ENCODE measurements around the gene TAS1R1. TPM values are rescaled to one million over a fixed set of nuclear protein-coding genes. Genes with fewer than 3 reads are reported as not detected.

Gene TAS1R1
- total RNA-seq, 1 donor = not detected

DNA sequence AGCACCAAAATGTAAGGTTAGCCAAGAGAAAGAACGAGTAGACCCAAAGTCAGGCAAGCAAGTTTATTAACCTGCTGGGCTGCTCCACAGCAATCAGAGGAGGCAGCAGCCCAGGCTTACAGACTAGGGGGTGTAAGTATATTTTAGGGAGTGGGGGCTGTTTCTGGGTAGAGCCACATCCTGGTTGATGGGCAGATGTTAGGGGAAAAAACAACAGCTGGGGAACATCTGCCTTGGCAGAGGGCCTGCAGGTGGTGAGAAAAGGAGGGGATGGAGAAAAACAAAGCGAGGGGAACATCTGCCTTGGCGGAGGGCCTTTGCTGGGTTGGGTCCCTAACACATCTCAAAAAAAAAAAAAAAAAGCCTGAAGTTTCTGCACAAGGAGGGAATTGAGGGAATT is 15.0 kb downstream of the TAS1R1 start:
- DNase-seq (ENCODE audit: low read depth in 2 of 3, low spot score in 2 of 3) = no peak

DNA sequence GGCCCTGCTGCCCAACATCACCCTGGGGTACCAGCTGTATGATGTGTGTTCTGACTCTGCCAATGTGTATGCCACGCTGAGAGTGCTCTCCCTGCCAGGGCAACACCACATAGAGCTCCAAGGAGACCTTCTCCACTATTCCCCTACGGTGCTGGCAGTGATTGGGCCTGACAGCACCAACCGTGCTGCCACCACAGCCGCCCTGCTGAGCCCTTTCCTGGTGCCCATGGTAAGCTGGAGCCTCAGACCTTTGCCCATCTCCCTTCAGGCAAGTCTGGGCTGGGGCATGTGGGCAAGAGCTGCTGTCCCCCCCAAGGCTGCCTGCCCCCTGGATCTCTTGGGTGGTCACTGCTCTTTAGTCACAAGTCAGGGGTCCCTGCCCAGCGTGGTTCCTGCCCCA is 15.9 kb downstream of the TAS1R1 start:
- DNase-seq (ENCODE audit: low read depth in 2 of 3, low spot score in 2 of 3) = no peak

DNA sequence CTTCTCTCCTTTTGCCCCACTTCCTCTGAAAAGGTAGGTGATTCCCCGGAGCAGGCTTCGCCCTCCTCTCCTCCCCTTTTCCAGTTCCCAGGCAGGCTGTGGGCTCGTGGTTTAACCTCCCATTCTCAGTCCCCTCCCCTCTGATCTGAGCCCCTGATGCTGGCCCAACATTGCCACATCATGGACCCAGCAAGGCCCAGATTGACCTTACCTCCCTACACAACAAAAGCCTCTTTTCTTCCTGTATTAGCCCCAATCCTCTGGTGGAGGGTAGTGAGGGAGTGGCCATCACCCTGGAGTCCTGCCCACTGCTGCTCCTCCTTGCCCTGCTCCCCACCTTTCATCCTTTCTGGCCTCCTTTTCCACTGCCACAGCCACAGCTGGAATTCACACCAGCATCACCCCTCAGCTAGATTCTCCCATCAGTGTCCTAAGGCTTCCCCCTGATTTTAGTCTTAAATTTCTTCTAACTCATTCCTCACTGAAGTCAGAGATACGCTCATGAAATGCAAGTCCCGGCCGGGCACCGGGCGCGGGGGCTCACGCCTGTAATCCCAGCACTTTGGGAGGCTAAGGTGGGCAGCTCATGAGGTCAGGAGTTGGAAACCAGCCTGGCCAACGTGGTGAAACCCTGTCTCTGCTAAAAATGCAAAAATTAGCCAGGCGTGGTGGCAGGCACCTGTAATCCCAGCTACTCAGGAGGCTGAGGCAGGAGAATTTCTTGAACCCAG is 17.7 kb downstream of the TAS1R1 start:
- DNase-seq (ENCODE audit: low read depth in 2 of 3, low spot score in 2 of 3) = no peak

DNA sequence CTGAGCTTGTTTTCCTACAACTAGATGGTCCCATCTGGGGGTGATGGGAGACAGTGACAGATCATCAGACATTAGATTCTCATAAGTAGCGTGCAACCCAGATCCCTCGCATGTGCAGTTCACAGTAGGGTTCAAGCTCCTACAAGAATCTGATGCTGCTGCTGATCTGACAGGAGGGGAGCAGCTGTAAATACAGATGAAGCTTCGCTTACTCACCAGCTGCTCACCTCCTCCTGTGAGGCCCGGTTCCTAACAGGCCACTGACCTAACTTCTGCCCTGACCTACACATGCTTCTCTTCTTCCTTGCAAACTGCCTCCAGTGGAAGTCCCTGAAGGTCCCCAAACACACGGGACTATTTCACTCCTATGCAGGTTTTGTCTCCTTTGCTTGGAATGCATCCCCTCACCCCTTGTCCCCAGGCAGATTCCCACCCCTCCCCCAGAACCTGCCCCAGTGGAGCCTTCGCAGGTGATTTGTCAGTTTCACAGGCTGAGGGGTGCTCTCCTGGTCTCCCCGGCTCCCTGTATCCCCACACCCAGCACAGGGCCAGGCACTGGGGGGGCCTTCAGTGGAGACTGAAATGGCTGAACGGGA is 19.0 kb downstream of the TAS1R1 start:
- no peak for DNase-seq (ENCODE audit: low read depth in 2 of 3, low spot score in 2 of 3)

DNA sequence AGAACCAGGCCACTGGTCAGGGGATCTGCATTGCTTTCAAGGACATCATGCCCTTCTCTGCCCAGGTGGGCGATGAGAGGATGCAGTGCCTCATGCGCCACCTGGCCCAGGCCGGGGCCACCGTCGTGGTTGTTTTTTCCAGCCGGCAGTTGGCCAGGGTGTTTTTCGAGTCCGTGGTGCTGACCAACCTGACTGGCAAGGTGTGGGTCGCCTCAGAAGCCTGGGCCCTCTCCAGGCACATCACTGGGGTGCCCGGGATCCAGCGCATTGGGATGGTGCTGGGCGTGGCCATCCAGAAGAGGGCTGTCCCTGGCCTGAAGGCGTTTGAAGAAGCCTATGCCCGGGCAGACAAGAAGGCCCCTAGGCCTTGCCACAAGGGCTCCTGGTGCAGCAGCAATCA is 19.7 kb downstream of the TAS1R1 start:
- no peak for DNase-seq (ENCODE audit: low read depth in 2 of 3, low spot score in 2 of 3)

DNA sequence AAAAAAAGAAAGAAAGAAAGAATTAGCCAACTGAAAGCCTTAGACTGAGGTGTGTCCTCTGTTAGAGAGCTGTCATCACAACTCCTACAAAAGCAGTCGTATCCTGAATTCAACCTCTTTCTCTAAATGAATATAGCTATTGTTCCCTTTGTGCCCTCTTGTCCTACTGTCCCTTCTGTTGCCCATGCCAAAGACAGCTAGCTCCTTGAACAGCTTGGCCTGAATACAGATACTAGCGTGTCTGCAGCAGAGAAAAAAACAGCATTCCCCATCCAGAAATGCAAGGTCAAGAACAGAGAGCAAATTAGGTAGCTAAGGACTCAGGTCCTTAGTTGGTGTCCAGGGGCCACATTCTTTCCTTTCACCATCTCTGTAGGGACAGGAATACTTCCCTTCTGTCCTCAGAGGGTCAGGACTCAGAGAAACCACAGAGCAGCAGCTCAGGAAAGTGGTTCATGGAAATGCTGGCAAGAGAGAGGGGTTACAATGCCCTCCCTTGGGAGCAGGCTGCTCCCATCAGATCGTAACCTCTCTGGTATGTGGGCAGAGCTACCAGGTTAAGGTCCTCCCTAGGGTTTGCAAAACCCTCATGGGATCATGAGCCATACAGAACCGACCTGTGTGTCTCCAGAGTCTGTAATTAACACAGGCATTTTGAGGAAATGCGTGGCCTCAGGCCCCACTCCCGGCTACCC is 22.9 kb downstream of the TAS1R1 start:
- DNase-seq (ENCODE audit: low read depth in 2 of 3, low spot score in 2 of 3) = no peak

DNA sequence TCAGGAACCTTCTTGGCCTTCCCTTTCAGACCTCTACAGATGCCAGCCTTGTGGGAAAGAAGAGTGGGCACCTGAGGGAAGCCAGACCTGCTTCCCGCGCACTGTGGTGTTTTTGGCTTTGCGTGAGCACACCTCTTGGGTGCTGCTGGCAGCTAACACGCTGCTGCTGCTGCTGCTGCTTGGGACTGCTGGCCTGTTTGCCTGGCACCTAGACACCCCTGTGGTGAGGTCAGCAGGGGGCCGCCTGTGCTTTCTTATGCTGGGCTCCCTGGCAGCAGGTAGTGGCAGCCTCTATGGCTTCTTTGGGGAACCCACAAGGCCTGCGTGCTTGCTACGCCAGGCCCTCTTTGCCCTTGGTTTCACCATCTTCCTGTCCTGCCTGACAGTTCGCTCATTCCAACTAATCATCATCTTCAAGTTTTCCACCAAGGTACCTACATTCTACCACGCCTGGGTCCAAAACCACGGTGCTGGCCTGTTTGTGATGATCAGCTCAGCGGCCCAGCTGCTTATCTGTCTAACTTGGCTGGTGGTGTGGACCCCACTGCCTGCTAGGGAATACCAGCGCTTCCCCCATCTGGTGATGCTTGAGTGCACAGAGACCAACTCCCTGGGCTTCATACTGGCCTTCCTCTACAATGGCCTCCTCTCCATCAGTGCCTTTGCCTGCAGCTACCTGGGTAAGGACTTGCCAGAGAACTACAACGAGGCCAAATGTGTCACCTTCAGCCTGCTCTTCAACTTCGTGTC is 23.7 kb downstream of the TAS1R1 start:
- no peak for DNase-seq (ENCODE audit: low read depth in 2 of 3, low spot score in 2 of 3)

DNA sequence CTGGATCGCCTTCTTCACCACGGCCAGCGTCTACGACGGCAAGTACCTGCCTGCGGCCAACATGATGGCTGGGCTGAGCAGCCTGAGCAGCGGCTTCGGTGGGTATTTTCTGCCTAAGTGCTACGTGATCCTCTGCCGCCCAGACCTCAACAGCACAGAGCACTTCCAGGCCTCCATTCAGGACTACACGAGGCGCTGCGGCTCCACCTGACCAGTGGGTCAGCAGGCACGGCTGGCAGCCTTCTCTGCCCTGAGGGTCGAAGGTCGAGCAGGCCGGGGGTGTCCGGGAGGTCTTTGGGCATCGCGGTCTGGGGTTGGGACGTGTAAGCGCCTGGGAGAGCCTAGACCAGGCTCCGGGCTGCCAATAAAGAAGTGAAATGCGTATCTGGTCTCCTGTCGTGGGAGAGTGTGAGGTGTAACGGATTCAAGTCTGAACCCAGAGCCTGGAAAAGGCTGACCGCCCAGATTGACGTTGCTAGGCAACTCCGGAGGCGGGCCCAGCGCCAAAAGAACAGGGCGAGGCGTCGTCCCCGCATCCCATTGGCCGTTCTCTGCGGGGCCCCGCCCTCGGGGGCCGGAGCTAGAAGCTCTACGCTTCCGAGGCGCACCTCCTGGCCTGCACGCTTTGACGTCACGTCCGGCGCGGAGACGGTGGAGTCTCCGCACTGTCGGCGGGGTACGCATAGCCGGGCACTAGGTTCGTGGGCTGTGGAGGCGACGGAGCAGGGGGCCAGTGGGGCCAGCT is 24.4 kb downstream of the TAS1R1 start, which contains the start of gene ZBTB48:
Gene ZBTB48, plus strand, starts transcription at position 621 of the 745 bp plus-strand sequence. CDS start 616 bp downstream, outside the sequence.
- DNase-seq (ENCODE audit: low read depth in 2 of 3, low spot score in 2 of 3) = peak; percentile 90 to 97 (median 96)

DNA sequence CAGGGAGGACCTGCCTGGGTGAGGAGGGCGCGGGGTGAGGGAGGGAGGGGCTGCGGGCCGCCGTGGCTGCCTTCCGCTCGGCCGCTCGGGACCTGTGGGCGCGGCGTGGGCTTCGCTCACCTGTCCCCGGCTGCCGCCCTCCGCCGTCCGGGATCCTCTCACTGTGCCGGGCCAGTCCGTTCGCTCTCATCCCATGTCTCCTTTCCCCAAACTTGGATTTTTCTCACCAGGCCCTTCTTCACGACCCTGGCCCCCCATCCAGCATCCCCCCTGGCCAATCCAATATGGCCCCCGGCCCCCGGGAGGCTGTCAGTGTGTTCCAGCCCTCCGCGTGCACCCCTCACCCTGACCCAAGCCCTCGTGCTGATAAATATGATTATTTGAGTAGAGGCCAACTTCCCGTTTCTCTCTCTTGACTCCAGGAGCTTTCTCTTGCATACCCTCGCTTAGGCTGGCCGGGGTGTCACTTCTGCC is 25.0 kb downstream of the TAS1R1 start:
- peak in 2 of 3 donors; percentile 40 to 66 for DNase-seq (ENCODE audit: low read depth in 2 of 3, low spot score in 2 of 3)

DNA sequence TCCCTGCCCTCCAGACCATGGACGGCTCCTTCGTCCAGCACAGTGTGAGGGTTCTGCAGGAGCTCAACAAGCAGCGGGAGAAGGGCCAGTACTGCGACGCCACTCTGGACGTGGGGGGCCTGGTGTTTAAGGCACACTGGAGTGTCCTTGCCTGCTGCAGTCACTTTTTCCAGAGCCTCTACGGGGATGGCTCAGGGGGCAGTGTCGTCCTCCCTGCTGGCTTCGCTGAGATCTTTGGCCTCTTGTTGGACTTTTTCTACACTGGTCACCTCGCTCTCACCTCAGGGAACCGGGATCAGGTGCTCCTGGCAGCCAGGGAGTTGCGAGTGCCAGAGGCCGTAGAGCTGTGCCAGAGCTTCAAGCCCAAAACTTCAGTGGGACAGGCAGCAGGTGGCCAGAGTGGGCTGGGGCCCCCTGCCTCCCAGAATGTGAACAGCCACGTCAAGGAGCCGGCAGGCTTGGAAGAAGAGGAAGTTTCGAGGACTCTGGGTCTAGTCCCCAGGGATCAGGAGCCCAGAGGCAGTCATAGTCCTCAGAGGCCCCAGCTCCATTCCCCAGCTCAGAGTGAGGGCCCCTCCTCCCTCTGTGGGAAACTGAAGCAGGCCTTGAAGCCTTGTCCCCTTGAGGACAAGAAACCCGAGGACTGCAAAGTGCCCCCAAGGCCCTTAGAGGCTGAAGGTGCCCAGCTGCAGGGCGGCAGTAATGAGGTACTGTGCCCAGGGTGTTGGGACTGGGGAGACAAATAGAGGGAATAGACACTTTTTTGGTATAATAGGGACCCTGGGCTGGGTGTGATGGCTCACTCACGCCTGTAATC is 25.7 kb downstream of the TAS1R1 start:
- DNase-seq (ENCODE audit: low read depth in 2 of 3, low spot score in 2 of 3) = peak in 2 of 3 donors; percentile 38 to 40

DNA sequence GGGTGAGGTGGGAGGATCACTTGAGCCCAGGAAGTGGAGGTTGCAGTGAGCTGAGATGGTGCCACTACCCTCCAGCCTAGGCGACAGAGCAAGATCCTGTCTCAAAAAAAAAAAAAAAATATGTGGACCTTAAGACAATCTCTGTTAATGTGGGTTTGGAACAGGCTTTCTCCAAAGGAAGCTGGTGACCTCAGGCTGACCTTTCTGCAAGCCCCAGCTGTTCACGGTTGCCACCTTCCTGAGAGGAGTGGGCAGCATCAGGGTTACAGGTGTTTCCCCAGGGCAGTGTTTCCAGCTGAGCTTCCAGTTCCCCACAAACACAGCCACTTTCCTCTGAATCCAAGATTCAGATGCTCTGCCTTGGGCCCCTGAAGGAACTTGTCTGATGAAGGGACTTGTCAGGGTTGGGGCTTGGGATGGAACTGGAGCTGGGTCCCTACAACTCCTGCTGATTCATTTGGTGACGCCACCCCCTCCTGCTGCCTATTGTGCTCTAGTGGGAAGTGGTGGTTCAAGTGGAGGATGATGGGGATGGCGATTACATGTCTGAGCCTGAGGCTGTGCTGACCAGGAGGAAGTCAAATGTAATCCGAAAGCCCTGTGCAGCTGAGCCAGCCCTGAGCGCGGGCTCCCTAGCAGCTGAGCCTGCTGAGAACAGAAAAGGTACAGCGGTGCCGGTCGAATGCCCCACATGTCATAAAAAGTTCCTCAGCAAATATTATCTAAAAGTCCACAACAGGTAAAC is 26.6 kb downstream of the TAS1R1 start:
- peak in 1 of 3 donors; percentile 27 for DNase-seq (ENCODE audit: low read depth in 2 of 3, low spot score in 2 of 3)

DNA sequence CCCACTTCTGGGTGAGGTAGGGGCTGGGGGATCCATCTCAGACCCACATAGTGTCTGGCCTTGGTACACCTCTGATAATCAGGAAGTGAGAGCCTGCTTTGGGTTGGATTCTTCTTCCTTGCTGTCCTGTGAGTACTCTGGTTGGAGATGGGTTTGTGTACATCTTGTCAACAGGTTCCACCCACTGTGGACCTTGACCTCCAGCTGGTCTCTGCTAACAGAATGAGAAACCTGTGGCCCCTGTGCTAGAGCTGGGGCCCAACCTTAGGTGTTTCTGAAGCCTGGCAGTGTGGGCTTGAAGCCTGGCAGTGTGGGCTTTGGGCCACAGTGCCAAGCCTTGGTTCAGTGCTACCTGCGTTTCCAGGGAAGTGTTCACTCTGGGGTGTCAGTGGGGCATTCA is 27.3 kb downstream of the TAS1R1 start:
- DNase-seq (ENCODE audit: low read depth in 2 of 3, low spot score in 2 of 3) = no peak

DNA sequence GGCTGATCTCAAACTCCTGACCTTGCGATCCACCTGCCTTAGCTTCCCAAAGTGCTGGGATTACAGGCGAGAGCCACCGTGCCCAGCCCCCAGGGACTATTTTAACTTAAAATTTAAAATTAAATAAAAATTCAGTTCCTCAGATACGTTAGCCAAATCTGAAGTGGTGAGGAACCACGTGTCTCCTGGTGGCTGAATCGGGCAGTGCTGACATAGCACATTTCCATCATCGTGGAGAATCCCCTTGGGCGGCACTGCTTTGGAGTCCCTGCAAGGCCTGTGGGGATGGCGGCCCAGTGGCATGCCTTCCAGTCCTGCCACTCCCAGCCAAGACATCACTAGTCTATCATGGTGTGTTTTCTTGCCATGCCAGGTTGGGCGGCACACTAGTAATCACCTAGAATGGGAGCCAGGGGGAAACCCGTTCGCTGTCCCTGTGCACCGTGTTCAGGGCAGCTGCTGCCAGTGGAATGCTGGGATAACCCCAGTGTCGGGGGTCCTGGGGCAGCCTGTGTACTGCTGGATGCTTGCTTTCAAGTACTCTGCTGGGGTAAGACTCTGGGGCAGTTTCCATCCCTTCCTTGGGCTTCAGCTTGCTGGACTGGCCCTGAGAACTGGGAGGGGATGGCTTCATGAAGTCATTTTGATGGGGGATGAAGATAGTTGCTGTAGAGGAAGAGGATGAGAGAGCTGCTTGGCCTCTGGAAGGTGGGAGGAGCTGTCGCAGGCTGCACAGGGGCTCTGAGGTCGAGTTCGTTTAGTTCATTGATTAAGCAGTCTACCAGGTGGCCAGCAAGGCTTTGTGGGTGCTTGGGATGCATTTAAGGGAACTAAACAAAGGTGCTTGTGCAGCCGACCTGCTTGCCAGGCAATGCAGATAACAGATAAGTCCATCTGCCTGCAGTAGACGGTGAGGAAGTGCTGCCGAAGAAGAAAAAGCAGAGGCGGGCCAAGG is 29.3 kb downstream of the TAS1R1 start:
- DNase-seq (ENCODE audit: low read depth in 2 of 3, low spot score in 2 of 3) = peak in 1 of 3 donors; percentile 22

DNA sequence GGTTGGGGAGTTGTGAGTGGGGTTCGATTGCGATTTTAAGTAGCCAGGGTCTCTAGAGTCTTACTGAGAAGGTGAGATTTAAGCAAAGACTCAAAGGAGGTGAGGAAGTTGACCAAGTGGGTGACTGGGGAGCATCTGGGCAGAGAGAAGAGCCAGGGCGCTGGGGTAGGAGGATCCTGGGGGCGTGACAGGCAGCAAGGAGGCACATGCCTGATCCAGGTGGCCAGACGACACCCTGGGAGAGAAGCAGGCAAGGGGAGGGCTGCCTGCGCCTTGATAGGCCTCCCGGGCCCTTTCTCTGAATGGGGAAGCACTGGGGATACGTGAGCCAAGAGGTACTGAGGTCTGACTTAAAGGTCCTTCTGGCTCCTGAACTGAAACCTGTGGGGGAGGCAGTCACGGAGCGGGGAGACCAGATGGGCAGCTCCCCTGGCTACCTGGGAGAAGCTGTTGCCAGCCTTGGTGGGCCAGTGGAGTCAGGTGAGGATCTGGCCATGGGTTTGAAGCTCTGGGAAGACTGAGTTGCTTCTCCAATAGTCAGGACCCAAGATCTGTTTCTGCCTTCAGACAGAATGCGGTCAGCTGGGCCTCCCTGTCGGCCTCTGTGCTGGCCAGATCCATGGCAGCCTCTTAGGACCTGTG is 30.1 kb downstream of the TAS1R1 start:
- no peak for DNase-seq (ENCODE audit: low read depth in 2 of 3, low spot score in 2 of 3)

DNA sequence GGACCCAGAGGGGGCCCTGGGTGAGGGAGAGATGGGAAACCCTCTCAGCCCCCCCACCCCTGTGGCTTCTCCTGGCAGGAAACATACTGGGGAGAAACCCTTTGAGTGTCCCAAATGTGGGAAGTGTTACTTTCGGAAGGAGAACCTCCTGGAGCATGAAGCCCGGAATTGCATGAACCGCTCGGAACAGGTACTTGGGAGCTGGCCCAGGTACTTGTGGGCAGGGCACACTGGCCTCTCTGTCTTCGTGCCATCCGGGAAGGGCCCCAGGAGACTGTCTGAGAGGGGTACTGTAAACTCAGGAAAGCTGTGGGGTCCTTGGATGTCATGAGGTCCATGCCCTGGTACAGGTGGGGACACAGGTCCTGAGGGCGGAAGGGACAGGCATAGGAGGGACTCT is 30.7 kb downstream of the TAS1R1 start:
- DNase-seq (ENCODE audit: low read depth in 2 of 3, low spot score in 2 of 3) = no peak

DNA sequence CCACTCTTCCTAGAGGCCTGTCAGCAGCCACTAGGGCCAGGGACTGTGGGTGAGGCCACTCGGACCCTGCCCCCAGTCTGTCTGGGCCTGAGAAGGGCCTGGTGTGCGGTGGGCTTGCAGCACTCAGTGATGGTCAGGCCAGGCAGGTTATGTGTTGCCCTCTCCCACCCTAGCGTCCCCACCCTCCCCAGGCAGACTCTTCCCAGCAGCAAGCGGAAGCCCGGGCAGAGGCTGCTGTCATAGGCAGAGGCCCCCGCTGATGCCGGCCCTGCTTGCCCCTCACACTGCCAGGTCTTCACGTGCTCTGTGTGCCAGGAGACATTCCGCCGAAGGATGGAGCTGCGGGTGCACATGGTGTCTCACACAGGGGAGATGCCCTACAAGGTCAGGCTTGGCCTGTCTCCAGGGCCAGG is 31.3 kb downstream of the TAS1R1 start:
- no peak for DNase-seq (ENCODE audit: low read depth in 2 of 3, low spot score in 2 of 3)
